Kidney glomerular epithelial cell (primary cell): ENCODE measurements around the gene CDT1.

Experiments used
- DNase-seq: peaks from one replicate; lab custom pipeline; 2025; lab: John Stamatoyannopoulos, UW

The CDT1 gene

GRCh38 chr16:88804552-88805339 is 1.2 kb downstream of the CDT1 start:
- no peak for DNase-seq

- no peak for DNase-seq
Observed at GRCh38 chr16:88805340-88805715, 1.7 kb downstream of the CDT1 start.

- DNase-seq: no peak
Observed at GRCh38 chr16:88805887-88806393, 2.4 kb downstream of the CDT1 start.

GRCh38 chr16:88806491-88807111 is 3.0 kb downstream of the CDT1 start:
- DNase-seq: no peak

- no peak for DNase-seq
Observed at GRCh38 chr16:88807142-88807625, 3.6 kb downstream of the CDT1 start.

- no peak for DNase-seq
Observed at GRCh38 chr16:88807626-88808453, 4.3 kb downstream of the CDT1 start.

GRCh38 chr16:88809068-88809675 is 5.6 kb downstream of the CDT1 start:
- DNase-seq: no peak

GRCh38 chr16:88809676-88810165 is 6.1 kb downstream of the CDT1 start:
- DNase-seq: no peak

- no peak for DNase-seq
Observed at GRCh38 chr16:88810166-88810911, 6.8 kb downstream of the CDT1 start.

- DNase-seq: peak; percentile 51
Observed at GRCh38 chr16:88810912-88811768, 7.6 kb downstream of the CDT1 start.

- peak; percentile 77 for DNase-seq
Observed at GRCh38 chr16:88811769-88812512, 8.4 kb downstream of the CDT1 start, which contains the start of gene APRT. Gene APRT, minus strand, starts transcription at chr16:88811928. Its CDS starts 29 bp downstream, at chr16:88811899.

- DNase-seq: no peak
Observed at GRCh38 chr16:88812513-88813268, 9.1 kb downstream of the CDT1 start.

GRCh38 chr16:88813269-88814143 is 9.9 kb downstream of the CDT1 start:
- DNase-seq: no peak

GRCh38 chr16:88814144-88814502 is 10.5 kb downstream of the CDT1 start:
- no peak for DNase-seq

- DNase-seq: no peak
Observed at GRCh38 chr16:88815227-88815626, 11.6 kb downstream of the CDT1 start.

- peak; percentile 0 for DNase-seq
Observed at GRCh38 chr16:88815901-88816589, 12.5 kb downstream of the CDT1 start.
